ENCODE data around the gene LRRC42.

LRRC42 gene

DNA sequence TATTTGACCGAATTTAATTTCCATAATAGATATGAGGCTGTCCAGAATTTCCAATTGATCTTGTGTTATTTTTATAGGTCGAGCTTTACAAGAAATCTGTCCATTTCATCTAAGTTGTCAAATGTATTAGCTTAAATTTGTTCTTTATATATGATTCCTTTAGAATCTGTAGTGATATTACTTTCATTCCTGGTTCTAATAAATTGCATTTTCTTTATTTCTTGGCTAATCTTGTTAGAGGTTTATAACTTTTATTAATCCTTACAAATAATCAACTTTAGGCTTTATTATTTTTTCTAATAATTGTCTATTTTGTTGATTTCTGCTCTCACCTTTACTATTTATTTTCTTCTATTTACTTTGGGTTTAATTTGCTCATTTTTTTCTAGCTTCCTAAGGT lies 14.6 kb upstream of the LRRC42 start:
- H3K4me3 ChIP-seq (ENCODE audit: insufficient read depth, low read length, poor library complexity, severe bottlenecking): no peak overlapping the region
- peaks cover 38% of the 10 kb centered on the region for H3K36me3 ChIP-seq (ENCODE audit: low read length)
- H3K9me3 ChIP-seq (ENCODE audit: insufficient read depth, low read length): peaks cover 15% of the 10 kb centered on the region; the same call in 1 of the 2 replicates
- no peak for TF ChIP-seq EZH2phosphoT487 (conservative IDR thresholded peaks at IDR 0.05; ENCODE audit: low read length)
- H3K79me2 ChIP-seq (ENCODE audit: insufficient read depth, low read length): peaks cover 6% of the 10 kb centered on the region; the same call in 1 of the 2 replicates
- H3K9me2 ChIP-seq (replicated peaks; ENCODE audit: insufficient read depth, low read length): no peaks in the 10 kb centered on the region
- H3K27ac ChIP-seq (ENCODE audit: low read depth, low read length): no peak overlapping the region
- no peaks in the 10 kb centered on the region for H3F3A ChIP-seq (ENCODE audit: insufficient read depth)
- H4K20me1 ChIP-seq (ENCODE audit: low read depth, low read length): no peaks in the 10 kb centered on the region
- no peak overlapping the region for H3K4me2 ChIP-seq (ENCODE audit: low read depth, low read length, poor library complexity, severe bottlenecking)
- no peak overlapping the region for H3K9ac ChIP-seq (ENCODE audit: low read length)
- no peak overlapping the region for H2AFZ ChIP-seq (ENCODE audit: low read depth, low read length, severe bottlenecking)
- no peaks in the 10 kb centered on the region for H3K27me3 ChIP-seq (ENCODE audit: low read length)

DNA sequence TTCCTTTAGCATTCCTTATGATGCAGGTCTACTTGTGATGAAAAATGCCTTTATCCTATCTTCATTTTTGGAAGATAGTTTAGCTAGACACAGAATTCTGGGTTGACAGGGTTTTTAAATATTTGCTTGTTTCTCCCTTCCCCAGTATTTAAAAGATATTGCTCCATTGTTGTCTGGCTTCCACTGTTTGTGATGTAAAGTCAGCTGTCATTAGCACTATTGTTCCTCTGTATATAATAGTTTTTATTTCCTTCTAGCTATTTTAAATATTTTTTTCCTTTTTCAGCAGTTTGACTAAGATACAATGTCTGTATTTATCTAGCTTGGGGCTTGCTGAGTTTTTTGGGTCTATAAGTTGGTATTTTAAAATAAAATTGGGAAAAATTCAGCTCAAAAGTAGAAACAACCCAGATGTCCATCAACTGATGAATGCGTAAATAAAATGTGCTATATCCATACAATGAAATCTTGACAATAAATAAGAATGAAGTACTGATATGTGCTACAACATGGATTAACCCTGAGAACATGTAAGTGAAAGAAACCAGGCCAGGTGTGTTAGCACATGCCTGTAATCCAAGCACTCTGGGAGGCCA lies 11.9 kb upstream of the LRRC42 start:
- Histone ChIP-seq H3K27ac (ENCODE audit: low read depth, low read length) (no peak overlapping the region), H4K20me1 (ENCODE audit: low read depth, low read length) (no peaks in the 10 kb centered on the region), H3F3A (ENCODE audit: insufficient read depth) (no peaks in the 10 kb centered on the region), H3K4me3 (ENCODE audit: insufficient read depth, low read length, poor library complexity, severe bottlenecking) (no peak overlapping the region), H3K79me2 (ENCODE audit: insufficient read depth, low read length) (peaks cover 14% of the 10 kb centered on the region; the same call in 1 of the 2 replicates), H3K4me2 (ENCODE audit: low read depth, low read length, poor library complexity, severe bottlenecking) (no peak overlapping the region), H3K36me3 (ENCODE audit: low read length) (peaks cover 36% of the 10 kb centered on the region), H3K9me2 (replicated peaks; ENCODE audit: insufficient read depth, low read length) (no peaks in the 10 kb centered on the region), H2AFZ (ENCODE audit: low read depth, low read length, severe bottlenecking) (no peak overlapping the region), H3K9ac (ENCODE audit: low read length) (no peak overlapping the region), H3K9me3 (ENCODE audit: insufficient read depth, low read length) (peaks cover 15% of the 10 kb centered on the region; the same call in 1 of the 2 replicates), H3K27me3 (ENCODE audit: low read length) (no peaks in the 10 kb centered on the region)
- TF ChIP-seq EZH2phosphoT487 (conservative IDR thresholded peaks at IDR 0.05; ENCODE audit: low read length): no peak
- TF ChIP-seq, protein P1, sequence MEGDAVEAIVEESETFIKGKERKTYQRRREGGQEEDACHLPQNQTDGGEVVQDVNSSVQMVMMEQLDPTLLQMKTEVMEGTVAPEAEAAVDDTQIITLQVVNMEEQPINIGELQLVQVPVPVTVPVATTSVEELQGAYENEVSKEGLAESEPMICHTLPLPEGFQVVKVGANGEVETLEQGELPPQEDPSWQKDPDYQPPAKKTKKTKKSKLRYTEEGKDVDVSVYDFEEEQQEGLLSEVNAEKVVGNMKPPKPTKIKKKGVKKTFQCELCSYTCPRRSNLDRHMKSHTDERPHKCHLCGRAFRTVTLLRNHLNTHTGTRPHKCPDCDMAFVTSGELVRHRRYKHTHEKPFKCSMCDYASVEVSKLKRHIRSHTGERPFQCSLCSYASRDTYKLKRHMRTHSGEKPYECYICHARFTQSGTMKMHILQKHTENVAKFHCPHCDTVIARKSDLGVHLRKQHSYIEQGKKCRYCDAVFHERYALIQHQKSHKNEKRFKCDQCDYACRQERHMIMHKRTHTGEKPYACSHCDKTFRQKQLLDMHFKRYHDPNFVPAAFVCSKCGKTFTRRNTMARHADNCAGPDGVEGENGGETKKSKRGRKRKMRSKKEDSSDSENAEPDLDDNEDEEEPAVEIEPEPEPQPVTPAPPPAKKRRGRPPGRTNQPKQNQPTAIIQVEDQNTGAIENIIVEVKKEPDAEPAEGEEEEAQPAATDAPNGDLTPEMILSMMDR (IDR thresholded peaks at IDR 0.05; ENCODE audit: insufficient read depth, low read length, poor library complexity, severe bottlenecking): no peak

DNA sequence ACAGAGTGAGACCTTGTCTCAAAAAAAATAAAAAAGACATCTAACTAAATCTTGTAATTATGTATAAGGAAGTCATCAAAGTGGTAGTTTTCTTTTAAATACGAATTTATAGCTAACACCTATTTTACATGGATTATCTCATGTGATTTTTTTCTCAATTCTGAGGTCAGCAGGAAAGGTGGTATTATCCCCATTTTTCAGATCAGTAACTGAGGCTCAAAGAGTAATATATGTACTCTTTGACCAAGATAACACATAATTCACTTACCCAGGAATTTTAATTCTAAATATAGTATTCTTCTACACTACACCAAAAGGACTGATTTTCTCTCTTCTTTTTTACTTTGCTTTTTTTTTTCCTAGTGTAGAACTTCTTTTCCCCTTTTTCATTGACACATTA lies 9.7 kb upstream of the LRRC42 start:
- Histone ChIP-seq H4K20me1 (ENCODE audit: low read depth, low read length) (no peaks in the 10 kb centered on the region), H3K36me3 (ENCODE audit: low read length) (peaks cover 41% of the 10 kb centered on the region), H3K79me2 (ENCODE audit: insufficient read depth, low read length) (peaks cover 15% of the 10 kb centered on the region; the same call in 1 of the 2 replicates), H3K4me2 (ENCODE audit: low read depth, low read length, poor library complexity, severe bottlenecking) (no peak overlapping the region), H3K9me2 (replicated peaks; ENCODE audit: insufficient read depth, low read length) (no peaks in the 10 kb centered on the region), H3K27ac (ENCODE audit: low read depth, low read length) (no peak overlapping the region), H3K9me3 (ENCODE audit: insufficient read depth, low read length) (peaks cover 15% of the 10 kb centered on the region; the same call in 1 of the 2 replicates), H3K27me3 (ENCODE audit: low read length) (no peaks in the 10 kb centered on the region), H3K9ac (ENCODE audit: low read length) (no peak overlapping the region), H3F3A (ENCODE audit: insufficient read depth) (no peaks in the 10 kb centered on the region; the same call in 1 of the 2 replicates), H2AFZ (ENCODE audit: low read depth, low read length, severe bottlenecking) (no peak overlapping the region), H3K4me3 (ENCODE audit: insufficient read depth, low read length, poor library complexity, severe bottlenecking) (no peak overlapping the region)
- TF ChIP-seq, protein P1 (IDR thresholded peaks at IDR 0.05; ENCODE audit: insufficient read depth, low read length, poor library complexity, severe bottlenecking): no peak
- TF ChIP-seq EZH2phosphoT487 (conservative IDR thresholded peaks at IDR 0.05; ENCODE audit: low read length): no peak

DNA sequence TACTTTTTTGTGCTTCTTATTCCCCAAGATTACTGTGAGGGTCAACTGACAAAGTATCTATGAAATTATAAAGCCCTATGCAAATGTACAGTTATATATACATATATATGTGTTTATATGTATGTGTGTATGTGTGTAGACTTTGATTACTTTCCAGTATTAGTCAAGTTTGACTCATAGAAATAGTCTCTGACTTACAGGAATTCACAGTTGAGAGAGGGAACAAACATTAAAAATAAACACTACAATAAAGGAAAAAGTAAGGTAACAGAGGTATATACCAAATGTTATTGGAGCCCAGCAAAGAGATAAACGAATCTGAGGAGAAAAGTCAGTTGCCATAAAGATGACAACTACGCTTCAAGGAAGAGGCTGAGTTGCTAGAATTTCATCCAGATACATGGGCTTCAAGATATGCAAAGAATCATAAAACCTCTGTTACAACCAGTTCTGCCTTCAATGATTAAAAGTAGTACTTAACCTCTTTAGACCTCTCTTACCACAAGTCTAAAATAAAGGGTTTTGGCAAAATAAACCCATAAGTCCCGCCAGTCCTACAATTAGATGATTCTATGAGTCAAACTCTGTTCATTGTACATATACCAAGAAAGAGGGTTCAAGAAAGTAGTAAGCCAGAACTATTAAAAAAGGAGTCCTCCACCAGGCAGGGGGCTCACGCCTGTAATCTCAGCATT lies 7.9 kb upstream of the LRRC42 start:
- H3K9ac ChIP-seq (ENCODE audit: low read length): no peak overlapping the region
- TF ChIP-seq, protein P1 (IDR thresholded peaks at IDR 0.05; ENCODE audit: insufficient read depth, low read length, poor library complexity, severe bottlenecking): no peak
- TF ChIP-seq EZH2phosphoT487 (conservative IDR thresholded peaks at IDR 0.05; ENCODE audit: low read length): no peak
- H3K9me3 ChIP-seq (ENCODE audit: insufficient read depth, low read length): peaks cover 15% of the 10 kb centered on the region; the same call in 1 of the 2 replicates
- no peak overlapping the region for H3K27ac ChIP-seq (ENCODE audit: low read depth, low read length)
- H2AFZ ChIP-seq (ENCODE audit: low read depth, low read length, severe bottlenecking): no peak overlapping the region
- no peaks in the 10 kb centered on the region; the same call in 1 of the 2 replicates for H3F3A ChIP-seq (ENCODE audit: insufficient read depth)
- no peaks in the 10 kb centered on the region for H4K20me1 ChIP-seq (ENCODE audit: low read depth, low read length)
- peaks cover 41% of the 10 kb centered on the region for H3K36me3 ChIP-seq (ENCODE audit: low read length)
- H3K4me3 ChIP-seq (ENCODE audit: insufficient read depth, low read length, poor library complexity, severe bottlenecking): no peak overlapping the region
- no peaks in the 10 kb centered on the region for H3K9me2 ChIP-seq (replicated peaks; ENCODE audit: insufficient read depth, low read length)
- H3K79me2 ChIP-seq (ENCODE audit: insufficient read depth, low read length): peaks cover 28% of the 10 kb centered on the region
- no peak overlapping the region for H3K4me2 ChIP-seq (ENCODE audit: low read depth, low read length, poor library complexity, severe bottlenecking)
- H3K27me3 ChIP-seq (ENCODE audit: low read length): no peaks in the 10 kb centered on the region

Measured in SU-DHL-6 (cell line).